Measurements from ENCODE around the gene APP. TPM values are rescaled to one million over a fixed set of nuclear protein-coding genes. Genes with fewer than 3 reads are reported as not detected.
A peak's percentile ranks its signal among the peaks of the same experiment; 100 is the strongest.

The APP gene
- total RNA-seq, 1 experiment from 2014 or later: 472 TPM

DNA sequence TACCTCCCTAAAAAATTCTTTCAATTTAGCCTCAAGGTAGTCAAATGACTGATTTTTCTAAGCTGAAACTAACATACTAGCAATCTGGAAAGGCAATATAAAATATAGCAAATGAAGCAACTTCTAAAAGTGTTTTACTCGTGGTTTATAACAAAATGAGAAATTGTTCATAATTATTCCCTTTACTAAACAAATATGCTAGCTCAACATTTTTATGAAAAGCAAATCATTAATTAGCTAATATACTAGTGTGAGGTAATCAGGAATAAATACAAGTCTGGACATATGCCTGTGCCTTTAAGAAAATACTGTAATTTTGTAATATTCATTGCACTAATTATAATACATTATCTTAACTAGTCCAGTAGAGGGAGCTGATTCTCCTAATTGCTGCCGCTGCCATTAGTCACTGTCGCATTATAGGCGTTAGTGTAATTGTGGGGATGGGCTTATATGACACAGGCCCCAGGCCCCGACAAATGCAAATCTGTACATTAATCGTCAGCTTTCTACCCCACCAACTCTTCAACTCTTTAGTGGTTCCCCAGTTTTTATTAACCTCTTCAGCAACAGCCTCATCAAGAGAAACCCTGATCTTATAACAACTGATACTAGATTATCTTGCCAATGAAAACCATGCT, 274.9 kb downstream of the APP start:
- DNase-seq (ENCODE audit: unreplicated experiment): peak; percentile 55
- CTCF ChIA-PET: interaction anchor here (0.6 to 4.4 kb wide), 22 partner anchors 12 to 821 kb away, joined by 3 to 26 read pairs (median 3); partner anchors contain the start of gene APP
- no peak overlapping the region for H3K27ac Mint-ChIP-seq (ENCODE audit: low read depth, unreplicated experiment)
- peaks cover 9% of the 10 kb centered on the region for H3K4me1 Mint-ChIP-seq (ENCODE audit: insufficient read depth, unreplicated experiment)
- H3K9me3 Mint-ChIP-seq (ENCODE audit: unreplicated experiment): no peaks in the 10 kb centered on the region
- H3K36me3 Mint-ChIP-seq (ENCODE audit: insufficient read depth, unreplicated experiment): peaks cover 68% of the 10 kb centered on the region
- H3K27me3 Mint-ChIP-seq (ENCODE audit: insufficient read depth, unreplicated experiment): no peaks in the 10 kb centered on the region
- intact Hi-C loops (cut with micrococcal nuclease): loop anchor here (1.0 to 5.0 kb wide), 2 partner anchors 274 to 822 kb away; no protein-coding TSS in a partner anchor
- TF ChIP-seq, protein P1, sequence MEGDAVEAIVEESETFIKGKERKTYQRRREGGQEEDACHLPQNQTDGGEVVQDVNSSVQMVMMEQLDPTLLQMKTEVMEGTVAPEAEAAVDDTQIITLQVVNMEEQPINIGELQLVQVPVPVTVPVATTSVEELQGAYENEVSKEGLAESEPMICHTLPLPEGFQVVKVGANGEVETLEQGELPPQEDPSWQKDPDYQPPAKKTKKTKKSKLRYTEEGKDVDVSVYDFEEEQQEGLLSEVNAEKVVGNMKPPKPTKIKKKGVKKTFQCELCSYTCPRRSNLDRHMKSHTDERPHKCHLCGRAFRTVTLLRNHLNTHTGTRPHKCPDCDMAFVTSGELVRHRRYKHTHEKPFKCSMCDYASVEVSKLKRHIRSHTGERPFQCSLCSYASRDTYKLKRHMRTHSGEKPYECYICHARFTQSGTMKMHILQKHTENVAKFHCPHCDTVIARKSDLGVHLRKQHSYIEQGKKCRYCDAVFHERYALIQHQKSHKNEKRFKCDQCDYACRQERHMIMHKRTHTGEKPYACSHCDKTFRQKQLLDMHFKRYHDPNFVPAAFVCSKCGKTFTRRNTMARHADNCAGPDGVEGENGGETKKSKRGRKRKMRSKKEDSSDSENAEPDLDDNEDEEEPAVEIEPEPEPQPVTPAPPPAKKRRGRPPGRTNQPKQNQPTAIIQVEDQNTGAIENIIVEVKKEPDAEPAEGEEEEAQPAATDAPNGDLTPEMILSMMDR (IDR thresholded peaks at IDR 0.05; ENCODE audit: unreplicated experiment): peak; percentile 50
- no peak overlapping the region for H3K4me3 Mint-ChIP-seq (ENCODE audit: unreplicated experiment)
- BruUV-seq (replicated peaks): no TSS peak
- POLR2A ChIA-PET: interaction anchor here (0.8 to 1.3 kb wide), 6 partner anchors 18 to 702 kb away, joined by 3 to 5 read pairs (median 3); partner anchors contain the start of gene APP

DNA sequence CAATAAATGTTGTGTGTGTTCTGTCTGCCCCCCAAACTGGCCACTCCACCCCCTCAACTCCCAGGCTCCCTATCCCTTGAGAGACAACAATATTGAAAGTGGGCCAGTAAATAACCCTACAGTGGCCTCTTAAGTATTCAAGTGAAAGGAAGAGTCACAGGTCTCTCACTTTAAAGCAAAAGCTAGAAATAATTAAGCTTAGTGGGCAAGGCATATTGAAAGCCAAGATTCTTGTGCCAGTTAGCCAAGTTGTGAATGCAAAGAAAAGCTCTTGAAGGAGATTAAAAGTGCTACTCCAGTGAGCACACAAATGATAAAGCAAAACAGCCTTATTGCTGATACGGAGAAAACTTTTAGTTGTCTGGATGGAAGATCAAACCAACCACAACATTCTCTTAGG, 277.4 kb downstream of the APP start:
- H3K36me3 Mint-ChIP-seq (ENCODE audit: insufficient read depth, unreplicated experiment): peaks cover 71% of the 10 kb centered on the region
- ChIA-PET POLR2A (interaction anchor here (0.6 to 0.7 kb wide), 3 partner anchors 231 to 762 kb away, joined by 3 to 5 read pairs (median 4); no protein-coding TSS in a partner anchor), CTCF (interaction anchor here (0.7 to 4.4 kb wide), 5 partner anchors 9 to 822 kb away, joined by 4 to 26 read pairs (median 4); no protein-coding TSS in a partner anchor)
- H3K27me3 Mint-ChIP-seq (ENCODE audit: insufficient read depth, unreplicated experiment): no peaks in the 10 kb centered on the region
- H3K9me3 Mint-ChIP-seq (ENCODE audit: unreplicated experiment): no peaks in the 10 kb centered on the region
- TF ChIP-seq, protein P1 (IDR thresholded peaks at IDR 0.05; ENCODE audit: unreplicated experiment): no peak
- no TSS peak for BruUV-seq (replicated peaks)
- H3K27ac Mint-ChIP-seq (ENCODE audit: low read depth, unreplicated experiment): no peak overlapping the region
- DNase-seq (ENCODE audit: unreplicated experiment): no peak
- H3K4me1 Mint-ChIP-seq (ENCODE audit: insufficient read depth, unreplicated experiment): no peaks in the 10 kb centered on the region
- H3K4me3 Mint-ChIP-seq (ENCODE audit: unreplicated experiment): no peak overlapping the region
- intact Hi-C loops (cut with micrococcal nuclease): no loop called here

DNA sequence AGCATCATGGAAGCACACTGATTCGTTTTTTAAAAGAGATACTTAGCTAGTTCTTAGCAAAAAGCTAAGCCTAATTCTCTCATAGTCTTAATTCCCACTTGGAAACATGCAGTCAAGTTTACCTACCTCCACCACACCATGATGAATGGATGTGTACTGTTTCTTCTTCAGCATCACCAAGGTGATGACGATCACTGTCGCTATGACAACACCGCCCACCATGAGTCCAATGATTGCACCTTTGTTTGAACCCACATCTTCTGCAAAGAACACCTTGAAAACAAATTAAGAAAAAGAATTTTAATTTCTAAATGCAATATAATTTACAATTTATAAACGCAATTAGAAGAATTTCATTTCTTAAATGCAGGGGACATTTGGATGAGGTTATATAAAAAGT, 279.0 kb downstream of the APP start:
- DNase-seq (ENCODE audit: unreplicated experiment): no peak
- H3K36me3 Mint-ChIP-seq (ENCODE audit: insufficient read depth, unreplicated experiment): peaks cover 73% of the 10 kb centered on the region

DNA sequence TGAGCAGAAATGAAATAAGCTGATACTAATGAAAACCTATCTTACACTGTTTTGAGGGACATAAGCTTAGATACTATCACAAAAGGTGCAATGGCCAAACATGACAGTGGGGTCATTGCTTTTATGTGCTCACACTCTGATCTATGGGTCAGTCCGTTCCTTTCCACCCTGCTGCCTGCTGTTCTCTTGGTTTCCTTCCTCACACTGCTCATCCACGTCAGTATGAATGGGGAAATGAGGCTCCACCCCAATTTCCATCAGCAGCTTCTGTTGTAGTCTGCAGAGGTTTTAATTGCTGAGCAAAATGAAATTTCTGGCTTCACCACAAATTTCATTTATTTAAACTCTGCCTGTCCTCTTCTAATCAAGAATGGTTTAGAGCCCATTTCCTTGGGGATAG, 280.6 kb downstream of the APP start:
- Mint-ChIP-seq H3K4me3 (ENCODE audit: unreplicated experiment) (no peak overlapping the region), H3K36me3 (ENCODE audit: insufficient read depth, unreplicated experiment) (peaks cover 76% of the 10 kb centered on the region), H3K4me1 (ENCODE audit: insufficient read depth, unreplicated experiment) (no peaks in the 10 kb centered on the region), H3K27me3 (ENCODE audit: insufficient read depth, unreplicated experiment) (no peaks in the 10 kb centered on the region), H3K9me3 (ENCODE audit: unreplicated experiment) (no peaks in the 10 kb centered on the region), H3K27ac (ENCODE audit: low read depth, unreplicated experiment) (no peak overlapping the region)
- DNase-seq (ENCODE audit: unreplicated experiment): no peak
- ChIA-PET CTCF (interaction anchor here (0.6 to 1.8 kb wide), 2 partner anchors 8 to 14 kb away, joined by 3 to 6 read pairs; no protein-coding TSS in a partner anchor), POLR2A (interaction anchor here (0.8 to 1.4 kb wide), 2 partner anchors 11 to 280 kb away, joined by 4 read pairs; no protein-coding TSS in a partner anchor)
- intact Hi-C loops (cut with micrococcal nuclease): no loop called here
- no TSS peak for BruUV-seq (replicated peaks)
- TF ChIP-seq, protein P1 (IDR thresholded peaks at IDR 0.05; ENCODE audit: unreplicated experiment): no peak

More for the DNA sequence above, 279.0 kb downstream of the APP start:
- TF ChIP-seq, protein P1 (IDR thresholded peaks at IDR 0.05; ENCODE audit: unreplicated experiment): no peak
- Mint-ChIP-seq H3K27me3 (ENCODE audit: insufficient read depth, unreplicated experiment) (no peaks in the 10 kb centered on the region), H3K27ac (ENCODE audit: low read depth, unreplicated experiment) (no peak overlapping the region), H3K4me3 (ENCODE audit: unreplicated experiment) (no peak overlapping the region), H3K9me3 (ENCODE audit: unreplicated experiment) (no peaks in the 10 kb centered on the region), H3K4me1 (ENCODE audit: insufficient read depth, unreplicated experiment) (no peaks in the 10 kb centered on the region)
- intact Hi-C loops (cut with micrococcal nuclease): no loop called here
- BruUV-seq (replicated peaks): no TSS peak
- POLR2A ChIA-PET: interaction anchor here (0.6 kb wide), 1 partner anchor 174 kb away, joined by 3 read pairs; no protein-coding TSS in a partner anchor
- CTCF ChIA-PET: interaction anchor here (1.8 kb wide), 1 partner anchor 10 kb away, joined by 6 read pairs; no protein-coding TSS in a partner anchor
